GM03348 (cell line): Measurements from ENCODE around the gene HMSD.

Source experiments
- DNase-seq: peaks from one replicate; pipeline ENCODE4 v3.0.0; 2012; ENCODE audit warnings: low spot score

The HMSD gene

GRCh38 chr18:63994783-63995399 is 45.8 kb downstream of the HMSD start:
- peak; percentile 85 for DNase-seq

GRCh38 chr18:63997041-63997440 is 47.9 kb downstream of the HMSD start:
- no peak for DNase-seq

GRCh38 chr18:63997606-63998005 is 48.5 kb downstream of the HMSD start:
- no peak for DNase-seq

- no peak for DNase-seq
These were observed 50.8 kb downstream of the HMSD start for GRCh38 chr18:63999871-64000270.

GRCh38 chr18:64002581-64002980 is 53.5 kb downstream of the HMSD start:
- DNase-seq = no peak

- DNase-seq = no peak
These were observed 60.2 kb downstream of the HMSD start for GRCh38 chr18:64009305-64009704.
